ENCODE measurements around the gene ZC3H18. TPM values are rescaled to one million over a fixed set of nuclear protein-coding genes. Genes with fewer than 3 reads are reported as not detected.

Gene ZC3H18
- polyA plus RNA-seq, 1 donor from 2014 or later: 12.8 TPM

DNA sequence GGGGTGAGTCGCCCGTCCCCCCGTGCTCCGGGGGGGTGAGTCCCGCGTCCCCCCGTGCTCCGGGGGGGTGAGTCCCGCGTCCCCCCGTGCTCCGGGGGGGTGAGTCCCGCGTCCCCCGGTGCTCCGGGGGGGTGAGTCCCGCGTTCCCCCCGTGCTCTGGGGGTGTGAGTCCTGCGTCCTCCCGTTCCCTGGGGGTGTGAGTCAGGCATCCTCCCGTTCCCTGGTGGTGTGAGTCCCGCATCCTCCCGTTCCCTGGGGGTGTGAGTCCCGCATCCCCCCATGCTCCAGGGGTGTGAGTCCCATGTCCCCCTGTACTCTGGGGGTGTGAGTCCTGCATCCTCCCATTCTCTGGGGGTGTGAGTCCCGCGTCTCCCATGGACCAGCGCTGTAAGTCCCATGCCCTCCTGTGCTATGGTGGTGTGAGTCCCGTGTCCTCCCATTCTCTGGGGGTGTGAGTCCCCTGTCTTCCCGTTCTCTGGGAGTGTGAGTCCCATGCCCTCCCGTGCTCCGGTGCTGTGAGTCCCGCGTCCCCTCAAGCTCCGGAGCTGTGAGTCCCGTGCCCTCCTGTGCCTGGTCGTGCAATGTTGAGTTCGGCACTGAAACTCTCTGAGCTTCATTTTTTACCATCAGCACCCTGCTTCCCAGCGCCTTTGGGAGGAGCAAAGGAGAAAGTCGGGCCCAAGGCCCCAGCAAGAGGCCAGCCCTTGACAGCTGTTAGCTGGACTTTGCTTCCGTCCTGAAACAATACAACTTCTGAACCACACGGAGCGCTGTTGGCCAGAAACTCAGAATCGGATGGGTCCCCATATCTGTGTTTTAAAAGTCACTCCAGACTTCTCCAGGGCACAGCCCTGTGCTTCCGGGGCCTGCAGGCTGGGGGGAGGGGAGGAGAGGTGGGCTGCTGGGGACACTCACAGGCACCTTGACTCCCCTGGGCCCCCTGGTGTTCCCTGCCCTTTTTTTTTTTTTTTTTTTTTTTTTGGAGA is 11.5 kb upstream of the ZC3H18 start:
- no peak for TF ChIP-seq MXI1 (conservative IDR thresholded peaks at IDR 0.05; ENCODE audit: poor library complexity, severe bottlenecking)
- TF ChIP-seq CTCF (IDR thresholded peaks at IDR 0.05; ENCODE audit: poor library complexity, severe bottlenecking): peak; percentile 26
- TF ChIP-seq SMC3 (conservative IDR thresholded peaks at IDR 0.05; ENCODE audit: poor library complexity): no peak
- TF ChIP-seq EP300 (conservative IDR thresholded peaks at IDR 0.05; ENCODE audit: poor library complexity, severe bottlenecking): no peak
- no peak for TF ChIP-seq REST (IDR thresholded peaks at IDR 0.05; ENCODE audit: borderline replicate concordance)
- no peak for TF ChIP-seq EZH2 (IDR thresholded peaks at IDR 0.05; ENCODE audit: borderline replicate concordance, insufficient read depth, low read length, poor library complexity, severe bottlenecking)
- Histone ChIP-seq H3K4me3 (ENCODE audit: low read length) (no peak overlapping the region), H3K4me2 (ENCODE audit: low read length) (no peak overlapping the region), H3F3A (ENCODE audit: insufficient read depth, low read length, poor library complexity, severe bottlenecking) (no peaks in the 10 kb centered on the region), H4K20me1 (ENCODE audit: insufficient read depth) (no peaks in the 10 kb centered on the region), H3K27ac (ENCODE audit: low read length) (no peak overlapping the region), H3K36me3 (ENCODE audit: insufficient read depth, low read length) (no peaks in the 10 kb centered on the region), H3K9ac (ENCODE audit: low read length) (no peak overlapping the region), H3K79me2 (replicated peaks; ENCODE audit: insufficient read depth, low read length) (no peaks in the 10 kb centered on the region), H3K9me2 (ENCODE audit: insufficient read depth, low read length) (no peaks in the 10 kb centered on the region), H3K9me3 (ENCODE audit: low read length) (no peaks in the 10 kb centered on the region), H2AFZ (ENCODE audit: low read depth, low read length) (no peak overlapping the region), H3K27me3 (ENCODE audit: insufficient read depth, low read depth, low read length) (no peaks in the 10 kb centered on the region)

GRCh38 chr16:88560714-88561484 is 9.3 kb upstream of the ZC3H18 start:
- no peaks in the 10 kb centered on the region for H3F3A ChIP-seq (ENCODE audit: insufficient read depth, low read length, poor library complexity, severe bottlenecking)
- no peak overlapping the region for H3K4me3 ChIP-seq (ENCODE audit: low read length)
- no peaks in the 10 kb centered on the region for H3K9me3 ChIP-seq (ENCODE audit: low read length)
- no peaks in the 10 kb centered on the region for H4K20me1 ChIP-seq (ENCODE audit: insufficient read depth)
- H2AFZ ChIP-seq (ENCODE audit: low read depth, low read length): no peak overlapping the region
- TF ChIP-seq RAD21 (conservative IDR thresholded peaks at IDR 0.05) (no peak), REST (IDR thresholded peaks at IDR 0.05; ENCODE audit: borderline replicate concordance) (no peak), EZH2 (IDR thresholded peaks at IDR 0.05; ENCODE audit: borderline replicate concordance, insufficient read depth, low read length, poor library complexity, severe bottlenecking) (no peak), POLR2AphosphoS5 (IDR thresholded peaks at IDR 0.05) (no peak), CTCF (IDR thresholded peaks at IDR 0.05; ENCODE audit: poor library complexity, severe bottlenecking) (no peak), EP300 (conservative IDR thresholded peaks at IDR 0.05; ENCODE audit: poor library complexity, severe bottlenecking) (no peak)
- H3K27ac ChIP-seq (ENCODE audit: low read length): no peak overlapping the region
- no peaks in the 10 kb centered on the region for H3K9me2 ChIP-seq (ENCODE audit: insufficient read depth, low read length)
- H3K36me3 ChIP-seq (ENCODE audit: insufficient read depth, low read length): no peaks in the 10 kb centered on the region
- no peak overlapping the region for H3K4me2 ChIP-seq (ENCODE audit: low read length)
- no peak overlapping the region for H3K9ac ChIP-seq (ENCODE audit: low read length)
- H3K79me2 ChIP-seq (replicated peaks; ENCODE audit: insufficient read depth, low read length): no peaks in the 10 kb centered on the region
- H3K27me3 ChIP-seq (ENCODE audit: insufficient read depth, low read depth, low read length): no peaks in the 10 kb centered on the region
